Putamen (tissue), 1 donor: ENCODE results near the gene PLA2G2E.
"Not testable (repeated sequence)": the region's sequence is repeated elsewhere in the genome, so short reads cannot be mapped to it uniquely, and the experiment has no call there.

Experiments used
- DNase-seq: peaks from one replicate; pipeline ENCODE4 v3.0.0-alpha.2; 2016; ENCODE audit warnings: low spot score

The PLA2G2E gene

GRCh38 chr1:19882111-19883071, 41.0 kb downstream of the PLA2G2E start, which contains the start of gene OTUD3:
Gene OTUD3, plus strand, starts transcription at chr1:19882395. Its CDS starts 119 bp downstream, at chr1:19882514.
- DNase-seq: peak; percentile 97

GRCh38 chr1:19880841-19881240, 42.6 kb downstream of the PLA2G2E start:
- DNase-seq: not testable (repeated sequence)

GRCh38 chr1:19879661-19880060, 43.8 kb downstream of the PLA2G2E start:
- DNase-seq: no peak

- DNase-seq: no peak
Measured at GRCh38 chr1:19879227-19879626, 44.2 kb downstream of the PLA2G2E start.

GRCh38 chr1:19878637-19878985, 44.8 kb downstream of the PLA2G2E start:
- no peak for DNase-seq

DNA sequence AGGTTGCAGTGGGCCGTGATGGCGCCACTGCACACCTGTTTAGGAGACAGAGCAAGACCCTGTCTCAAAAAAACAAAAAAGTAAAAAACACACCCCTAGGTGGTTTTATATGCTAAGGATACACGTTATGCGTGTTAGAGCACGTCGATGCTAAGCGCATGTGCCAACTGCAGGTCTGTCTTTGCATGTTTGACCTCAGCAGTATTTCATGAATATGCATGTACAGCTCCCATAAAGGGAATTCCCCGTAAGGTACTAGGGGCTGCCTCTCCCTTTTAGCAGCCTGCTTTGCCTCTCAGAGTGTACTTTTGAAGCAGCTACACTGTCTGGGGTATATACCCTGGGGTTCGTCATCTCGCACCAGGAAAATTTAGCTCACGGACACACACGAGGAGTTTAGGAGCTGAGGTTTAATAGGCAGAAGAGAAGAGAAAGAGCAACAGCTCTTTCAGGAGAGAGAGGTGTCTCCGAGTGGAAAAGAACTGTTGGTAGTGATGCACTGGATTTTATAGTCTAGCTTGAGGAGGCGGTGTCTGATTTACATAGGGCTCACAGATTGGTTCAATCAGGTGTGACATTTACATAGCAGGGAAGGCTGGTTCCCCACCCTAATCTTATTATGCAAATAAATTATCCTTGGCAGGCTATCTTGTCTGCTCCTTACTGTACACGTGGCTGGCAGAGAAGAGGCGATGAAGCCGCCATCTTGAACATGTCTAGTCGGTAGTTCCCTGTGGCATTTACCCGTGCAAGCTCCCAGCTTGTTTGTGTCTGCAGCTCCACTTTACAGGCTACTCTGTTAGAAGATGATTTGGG, 45.4 kb downstream of the PLA2G2E start:
- DNase-seq: peak; percentile 73

DNA sequence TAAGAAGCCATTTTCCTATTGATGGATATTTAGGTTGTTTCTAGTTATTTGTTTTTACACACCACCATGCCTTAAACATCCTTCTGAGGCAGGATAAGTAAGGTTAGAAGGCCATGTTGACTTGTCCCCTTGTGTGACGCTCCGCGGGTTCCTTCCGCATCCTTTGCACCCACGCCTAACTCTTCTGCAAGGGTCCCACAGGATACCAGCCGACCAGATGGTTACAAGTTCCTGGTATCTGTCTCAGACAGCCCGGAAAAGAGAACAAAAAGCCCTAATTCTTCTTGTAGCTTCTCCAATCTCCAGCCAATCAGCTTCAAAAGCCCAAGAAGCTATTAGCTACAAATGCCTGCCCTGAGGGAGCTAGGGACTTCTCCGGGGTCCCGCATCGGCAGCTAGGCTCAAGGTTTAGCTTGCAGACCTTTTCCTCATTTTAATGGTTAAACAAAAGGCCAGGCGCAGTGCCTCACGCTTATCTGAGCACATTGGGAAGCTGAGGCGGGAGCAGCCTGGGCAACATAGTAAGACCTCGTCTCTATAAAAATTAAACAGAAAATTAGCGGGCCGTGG, 46.2 kb downstream of the PLA2G2E start:
- DNase-seq: no peak

DNA sequence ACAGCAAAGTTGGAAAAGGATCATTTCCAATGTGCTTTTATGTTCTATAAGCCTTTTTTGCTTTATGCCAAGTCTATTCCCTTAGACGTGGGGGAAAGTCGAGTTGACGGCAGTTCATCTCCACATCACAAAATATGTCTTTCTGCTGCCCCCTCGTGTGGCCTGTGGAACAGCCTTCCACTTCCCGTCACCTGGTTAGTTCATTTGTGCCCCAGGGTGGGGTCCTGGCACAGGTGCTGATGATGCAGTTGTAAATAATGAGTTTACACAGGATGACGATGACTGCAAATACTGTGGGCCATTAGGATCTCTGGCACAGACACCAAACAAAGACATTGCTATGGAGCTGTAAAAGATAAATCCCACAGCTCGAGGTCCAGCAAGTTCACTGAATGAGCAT, 51.2 kb downstream of the PLA2G2E start:
- DNase-seq: no peak
